OCI-LY3 (cell line): Measurements from ENCODE around the gene FN1.

Experiments
- CTCF ChIP-seq: fragments of 200-600, 300-600 bp; sonication (generic); IDR thresholded peaks from 2 replicates; pipeline ENCODE4 v1.5.1; 2014; ENCODE audit warnings: antibody characterized with exemption, low read length, low read depth
- EZH2phosphoT487 ChIP-seq: fragments of 200-600 bp; shearing (Covaris generic); IDR thresholded peaks from 2 replicates; pipeline ENCODE4 v1.6.1; 2018; ENCODE audit warnings: antibody characterized with exemption, mixed run types, low read depth

- no peak for TF ChIP-seq CTCF
- TF ChIP-seq EZH2phosphoT487: no peak
These were observed 80.1 kb downstream of the FN1 start for GRCh38 chr2:215355801-215356200.
